ENCODE measurements around the gene KIF17.

KIF17 gene

GRCh38 chr1:20625176-20626097, 92.4 kb downstream of the KIF17 start:
- H3K4me3 ChIP-seq (ENCODE audit: low read length): no peak overlapping the region
- no peak for DNase-seq (ENCODE audit: low read depth)
- TF ChIP-seq CTCF (conservative IDR thresholded peaks at IDR 0.05; ENCODE audit: low read length): no peak

GRCh38 chr1:20624709-20625108, 93.1 kb downstream of the KIF17 start:
- no peak for TF ChIP-seq CTCF (conservative IDR thresholded peaks at IDR 0.05; ENCODE audit: low read length)
- no peak overlapping the region for H3K4me3 ChIP-seq (ENCODE audit: low read length)
- DNase-seq (ENCODE audit: low read depth): no peak

- no peak for TF ChIP-seq CTCF (conservative IDR thresholded peaks at IDR 0.05; ENCODE audit: low read length)
- no peak for DNase-seq (ENCODE audit: low read depth)
- H3K4me3 ChIP-seq (ENCODE audit: low read length): no peak overlapping the region
Observed at GRCh38 chr1:20621012-20621411, 96.8 kb downstream of the KIF17 start.

GRCh38 chr1:20619999-20620398, 97.8 kb downstream of the KIF17 start:
- DNase-seq (ENCODE audit: low read depth): no peak
- TF ChIP-seq CTCF (conservative IDR thresholded peaks at IDR 0.05; ENCODE audit: low read length): no peak
- no peak overlapping the region for H3K4me3 ChIP-seq (ENCODE audit: low read length)

- H3K4me3 ChIP-seq (ENCODE audit: low read length): no peak overlapping the region
- TF ChIP-seq CTCF (conservative IDR thresholded peaks at IDR 0.05; ENCODE audit: low read length): no peak
- no peak for DNase-seq (ENCODE audit: low read depth)
Observed at GRCh38 chr1:20618550-20618949, 99.3 kb downstream of the KIF17 start.

GRCh38 chr1:20616847-20617487, 100.8 kb downstream of the KIF17 start:
- no peak for TF ChIP-seq CTCF (conservative IDR thresholded peaks at IDR 0.05; ENCODE audit: low read length)
- no peak overlapping the region for H3K4me3 ChIP-seq (ENCODE audit: low read length)
- DNase-seq (ENCODE audit: low read depth): no peak
